ENCODE measurements around the gene COL19A1. TPM values are rescaled to one million over a fixed set of nuclear protein-coding genes. Genes with fewer than 3 reads are reported as not detected.

COL19A1 gene
- total and polyA plus RNA-seq, 2 of the 13 experiments (the other 11 are each of a cell fraction or from before 2014, with no cell fraction given), result not detected

DNA sequence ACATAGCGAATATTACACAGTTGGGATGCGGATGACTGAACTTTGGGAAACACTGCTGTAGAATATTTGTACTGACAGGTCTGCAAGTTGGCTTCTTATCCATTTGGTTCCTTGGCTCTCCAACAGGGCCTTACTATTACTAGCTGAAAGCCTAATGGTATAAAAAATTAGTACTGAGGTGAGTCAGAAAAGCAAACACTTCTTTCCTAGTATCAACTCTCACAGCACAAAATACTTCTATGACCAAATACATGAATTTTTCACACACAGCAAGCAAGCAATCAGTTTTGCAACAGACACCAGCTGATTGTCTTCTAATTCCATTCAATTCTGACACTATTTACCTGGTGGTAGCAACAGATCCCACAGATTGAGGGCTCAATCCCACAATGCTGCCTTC is 268.2 kb downstream of the COL19A1 start:
- Histone ChIP-seq H3K4me3 (replicated peaks in 1 of 3; ENCODE audit: insufficient read depth in 1 of 3, low read depth in 2 of 3, low read length in 3 of 3) (no peak overlapping the region), H3K4me2 (ENCODE audit: low read depth, low read length) (no peak overlapping the region), H3K79me2 (ENCODE audit: insufficient read depth, low read length) (no peaks in the 10 kb centered on the region), H4K20me1 (ENCODE audit: insufficient read depth, low read length) (no peaks in the 10 kb centered on the region), H3K9me3 (ENCODE audit: low read length) (no peaks in the 10 kb centered on the region), H3K36me3 (replicated peaks in 1 of 2; ENCODE audit: control insufficient read depth in 1 of 2, insufficient read depth in 2 of 2, low read length in 2 of 2) (no peaks in the 10 kb centered on the region), H3K27ac (ENCODE audit: extremely low read length, insufficient read depth, low read length) (no peak overlapping the region), H3K4me1 (ENCODE audit: insufficient read depth, low read length) (no peaks in the 10 kb centered on the region), H3K9ac (ENCODE audit: insufficient read depth, low read depth, low read length) (no peak overlapping the region), H3K27me3 (ENCODE audit: control insufficient read depth in 1 of 2, insufficient read depth in 2 of 2, low read length in 2 of 2) (no peaks in the 10 kb centered on the region), H2AFZ (ENCODE audit: low read length) (no peak overlapping the region)
- intact Hi-C loops (cut with micrococcal nuclease; ENCODE audit: unreplicated experiment) (no loop called here), in situ Hi-C loops (cut with HindIII; ENCODE audit: extremely low pct_ligation_motif_present, low pct_unique_long_range_greater_than_20kb) (no loop called here)
- ChIA-PET POLR2A (no interaction called here), CTCF (ENCODE audit: low intra/inter-chr PET ratio, low total read pairs) (no interaction called here)
- no peak for DNase-seq (ENCODE audit: low spot score)
- no TSS peak for BruUV-seq (replicated peaks)
- no peak for ATAC-seq
- 67% methylated on average over 2 of the region's 2 CpGs for WGBS (ENCODE audit: low lambda C conversion rate)
- FAIRE-seq, result no peak
- TF ChIP-seq ZBTB20 (CRISPR knock-in tag; IDR thresholded peaks at IDR 0.05; ENCODE audit: borderline replicate concordance, low read depth) (no peak), ZNF180 (CRISPR knock-in tag; IDR thresholded peaks at IDR 0.05; ENCODE audit: borderline replicate concordance, low read depth) (no peak), ZNF776 (CRISPR knock-in tag; IDR thresholded peaks at IDR 0.05) (no peak), ZBTB10 (CRISPR knock-in tag; IDR thresholded peaks at IDR 0.05; ENCODE audit: borderline replicate concordance) (no peak), IRF1 (CRISPR knock-in tag; IDR thresholded peaks at IDR 0.05; ENCODE audit: low read depth) (no peak), ZNF652 (CRISPR knock-in tag; IDR thresholded peaks at IDR 0.05; ENCODE audit: borderline replicate concordance, low read depth) (no peak), THAP11 (CRISPR knock-in tag; IDR thresholded peaks at IDR 0.05) (no peak)
- TF ChIP-seq, protein P1, sequence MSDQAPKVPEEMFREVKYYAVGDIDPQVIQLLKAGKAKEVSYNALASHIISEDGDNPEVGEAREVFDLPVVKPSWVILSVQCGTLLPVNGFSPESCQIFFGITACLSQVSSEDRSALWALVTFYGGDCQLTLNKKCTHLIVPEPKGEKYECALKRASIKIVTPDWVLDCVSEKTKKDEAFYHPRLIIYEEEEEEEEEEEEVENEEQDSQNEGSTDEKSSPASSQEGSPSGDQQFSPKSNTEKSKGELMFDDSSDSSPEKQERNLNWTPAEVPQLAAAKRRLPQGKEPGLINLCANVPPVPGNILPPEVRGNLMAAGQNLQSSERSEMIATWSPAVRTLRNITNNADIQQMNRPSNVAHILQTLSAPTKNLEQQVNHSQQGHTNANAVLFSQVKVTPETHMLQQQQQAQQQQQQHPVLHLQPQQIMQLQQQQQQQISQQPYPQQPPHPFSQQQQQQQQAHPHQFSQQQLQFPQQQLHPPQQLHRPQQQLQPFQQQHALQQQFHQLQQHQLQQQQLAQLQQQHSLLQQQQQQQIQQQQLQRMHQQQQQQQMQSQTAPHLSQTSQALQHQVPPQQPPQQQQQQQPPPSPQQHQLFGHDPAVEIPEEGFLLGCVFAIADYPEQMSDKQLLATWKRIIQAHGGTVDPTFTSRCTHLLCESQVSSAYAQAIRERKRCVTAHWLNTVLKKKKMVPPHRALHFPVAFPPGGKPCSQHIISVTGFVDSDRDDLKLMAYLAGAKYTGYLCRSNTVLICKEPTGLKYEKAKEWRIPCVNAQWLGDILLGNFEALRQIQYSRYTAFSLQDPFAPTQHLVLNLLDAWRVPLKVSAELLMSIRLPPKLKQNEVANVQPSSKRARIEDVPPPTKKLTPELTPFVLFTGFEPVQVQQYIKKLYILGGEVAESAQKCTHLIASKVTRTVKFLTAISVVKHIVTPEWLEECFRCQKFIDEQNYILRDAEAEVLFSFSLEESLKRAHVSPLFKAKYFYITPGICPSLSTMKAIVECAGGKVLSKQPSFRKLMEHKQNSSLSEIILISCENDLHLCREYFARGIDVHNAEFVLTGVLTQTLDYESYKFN (CRISPR knock-in tag; conservative IDR thresholded peaks at IDR 0.05), result no peak
- TF ChIP-seq, protein P2, sequence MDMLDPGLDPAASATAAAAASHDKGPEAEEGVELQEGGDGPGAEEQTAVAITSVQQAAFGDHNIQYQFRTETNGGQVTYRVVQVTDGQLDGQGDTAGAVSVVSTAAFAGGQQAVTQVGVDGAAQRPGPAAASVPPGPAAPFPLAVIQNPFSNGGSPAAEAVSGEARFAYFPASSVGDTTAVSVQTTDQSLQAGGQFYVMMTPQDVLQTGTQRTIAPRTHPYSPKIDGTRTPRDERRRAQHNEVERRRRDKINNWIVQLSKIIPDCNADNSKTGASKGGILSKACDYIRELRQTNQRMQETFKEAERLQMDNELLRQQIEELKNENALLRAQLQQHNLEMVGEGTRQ (IDR thresholded peaks at IDR 0.05; ENCODE audit: low read depth, low read length), result no peak
- TF ChIP-seq, protein P2 (CRISPR knock-in tag; IDR thresholded peaks at IDR 0.05; ENCODE audit: borderline replicate concordance), result no peak
